ENCODE data around the gene MYBBP1A.
A peak's percentile ranks its signal among the peaks of the same experiment; 100 is the strongest.
"Not testable (repeated sequence)": the region's sequence is repeated elsewhere in the genome, so short reads cannot be mapped to it uniquely, and the experiment has no call there.

The MYBBP1A gene

DNA sequence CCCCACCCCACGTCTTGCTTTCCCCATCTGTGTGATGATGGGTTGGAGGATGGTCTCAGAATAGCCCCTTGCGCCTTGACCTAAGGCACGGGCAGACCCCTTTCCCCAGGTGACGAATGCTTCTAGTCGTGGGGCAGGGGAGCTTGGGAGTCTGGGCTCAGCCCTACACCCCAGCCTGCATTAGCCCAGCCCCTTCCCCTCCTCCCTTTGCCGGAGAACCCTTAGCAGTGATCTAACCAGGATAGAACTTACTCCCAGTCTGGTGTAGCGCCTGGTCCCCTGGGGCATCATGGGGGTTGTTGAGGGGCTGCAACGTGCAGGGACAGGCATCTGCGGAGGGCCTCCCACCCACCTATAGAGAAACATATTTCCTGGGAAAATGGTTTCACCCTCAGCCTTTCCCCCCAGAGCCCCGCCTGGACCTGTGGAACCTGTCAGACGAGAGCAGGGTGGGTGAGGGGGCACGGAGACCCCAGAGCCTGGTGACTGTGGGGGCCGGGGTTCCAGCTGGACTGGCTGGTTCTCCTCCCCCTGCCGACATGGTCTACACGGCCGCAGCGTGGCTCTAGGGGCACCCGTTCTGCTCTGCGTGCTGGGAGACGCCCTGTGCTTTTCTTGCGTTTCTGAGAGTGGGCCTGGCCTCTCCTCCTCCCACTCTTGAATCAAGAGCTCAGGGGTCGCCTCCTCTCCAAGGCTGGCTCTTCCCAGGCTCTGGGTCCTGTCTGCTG lies 33.9 kb upstream of the MYBBP1A start:
- DNase-seq (ENCODE audit: low read depth, low spot score): no peak
- no peak overlapping the region for H3K27ac ChIP-seq

DNA sequence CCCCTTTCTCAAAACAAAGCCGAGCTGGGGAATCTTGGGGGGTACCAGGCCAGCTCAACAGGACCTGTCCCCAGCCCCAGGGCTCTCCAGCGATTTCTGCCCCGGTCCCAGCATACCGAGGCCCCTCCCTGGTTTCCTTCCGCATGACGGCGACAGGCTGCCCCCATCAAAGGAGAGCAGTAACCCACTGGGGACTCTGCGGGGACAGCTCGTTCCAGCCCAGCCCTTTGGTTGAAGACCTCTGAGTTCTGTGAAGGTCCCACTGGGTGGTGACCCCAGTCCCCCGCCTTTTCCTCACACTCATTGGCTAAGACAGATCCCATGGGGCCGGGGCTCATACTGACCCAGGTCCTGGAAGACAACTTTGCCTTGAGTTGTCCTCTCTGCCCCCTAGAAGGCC lies 33.2 kb upstream of the MYBBP1A start:
- H3K27ac ChIP-seq: no peak overlapping the region

DNA sequence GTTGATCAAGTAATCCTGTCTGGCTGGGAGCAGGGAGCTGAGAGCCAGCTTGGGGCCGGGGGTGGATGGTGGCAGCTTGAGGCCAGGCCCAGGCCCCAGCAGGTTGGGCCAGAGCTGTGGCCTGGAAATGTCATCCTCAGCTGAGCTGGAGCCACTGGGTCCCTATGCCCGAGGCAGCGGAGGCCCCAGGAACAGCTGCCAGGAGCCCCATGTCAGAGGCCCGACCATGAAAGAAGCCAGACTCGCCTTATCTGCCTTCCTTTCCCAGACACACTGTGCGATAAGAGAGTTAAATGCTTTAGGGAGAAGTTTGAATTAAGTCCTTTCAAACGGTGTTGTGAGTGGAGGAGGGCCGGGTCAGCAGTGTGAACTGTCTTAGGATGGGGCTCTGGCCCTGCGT lies 32.6 kb upstream of the MYBBP1A start:
- no peak for DNase-seq (ENCODE audit: low read depth, low spot score)
- no peak overlapping the region for H3K27ac ChIP-seq

More for the DNA sequence above, 33.2 kb upstream of the MYBBP1A start:
- no peak for DNase-seq (ENCODE audit: low read depth, low spot score)

DNA sequence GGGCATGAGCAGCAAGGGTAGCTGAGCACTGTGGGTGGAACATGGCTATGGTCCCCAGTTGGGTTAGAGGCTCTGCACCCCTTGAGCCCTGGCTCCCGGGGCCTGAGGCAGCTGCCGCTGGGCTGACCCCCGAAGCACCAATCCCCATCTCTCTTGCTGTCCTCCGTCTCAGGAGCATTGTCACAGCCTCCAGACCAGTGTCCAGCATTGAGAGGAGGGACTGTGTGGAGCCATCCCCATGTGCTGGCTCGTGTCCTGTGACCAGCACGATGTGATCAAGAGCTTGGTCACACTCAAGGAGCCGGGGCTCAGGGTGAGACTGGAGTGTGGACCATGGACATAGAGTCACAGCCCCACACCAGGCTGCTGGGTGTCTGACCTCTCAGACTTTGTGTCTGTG lies 32.0 kb upstream of the MYBBP1A start:
- DNase-seq (ENCODE audit: low read depth, low spot score): no peak
- H3K27ac ChIP-seq: no peak overlapping the region

DNA sequence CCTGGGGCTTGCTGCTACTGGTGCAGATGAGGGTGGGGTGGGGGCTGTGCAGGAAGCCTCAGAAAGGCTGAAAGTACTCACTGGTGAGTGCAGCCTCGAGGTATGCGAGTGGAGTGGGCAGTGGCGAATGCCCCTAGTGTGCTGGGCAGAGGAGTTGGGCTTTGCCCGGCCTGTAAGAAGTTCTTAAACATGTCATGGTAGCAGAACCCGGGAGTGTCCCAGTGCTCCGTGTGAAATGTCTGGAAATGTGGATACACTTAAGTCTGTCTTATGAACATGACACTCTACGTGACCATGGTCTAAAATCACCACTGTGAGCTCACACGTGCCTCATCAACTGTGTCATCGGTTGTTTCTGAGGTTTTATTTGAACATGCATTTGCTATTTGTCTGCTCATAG lies 30.9 kb upstream of the MYBBP1A start:
- H3K27ac ChIP-seq: no peak overlapping the region
- no peak for DNase-seq (ENCODE audit: low read depth, low spot score)

DNA sequence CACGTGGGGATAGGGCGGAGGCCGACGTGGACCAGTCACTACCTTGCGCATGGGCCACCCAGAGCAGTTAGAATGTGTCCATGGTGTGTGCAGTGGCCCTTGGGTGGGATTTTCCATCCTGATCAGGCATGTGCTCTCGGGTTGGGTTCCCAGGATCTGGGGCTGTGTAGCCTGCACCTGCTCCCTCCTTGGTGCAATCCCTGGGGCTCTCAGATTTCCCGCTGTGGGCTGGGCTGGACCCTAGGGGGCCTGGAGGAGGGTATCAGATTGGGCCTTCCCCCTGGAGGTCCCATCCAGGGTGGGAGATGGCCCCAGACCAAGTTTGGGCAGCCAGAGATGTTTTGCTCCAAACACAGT lies 30.4 kb upstream of the MYBBP1A start:
- no peak overlapping the region for H3K27ac ChIP-seq
- DNase-seq (ENCODE audit: low read depth, low spot score): no peak

DNA sequence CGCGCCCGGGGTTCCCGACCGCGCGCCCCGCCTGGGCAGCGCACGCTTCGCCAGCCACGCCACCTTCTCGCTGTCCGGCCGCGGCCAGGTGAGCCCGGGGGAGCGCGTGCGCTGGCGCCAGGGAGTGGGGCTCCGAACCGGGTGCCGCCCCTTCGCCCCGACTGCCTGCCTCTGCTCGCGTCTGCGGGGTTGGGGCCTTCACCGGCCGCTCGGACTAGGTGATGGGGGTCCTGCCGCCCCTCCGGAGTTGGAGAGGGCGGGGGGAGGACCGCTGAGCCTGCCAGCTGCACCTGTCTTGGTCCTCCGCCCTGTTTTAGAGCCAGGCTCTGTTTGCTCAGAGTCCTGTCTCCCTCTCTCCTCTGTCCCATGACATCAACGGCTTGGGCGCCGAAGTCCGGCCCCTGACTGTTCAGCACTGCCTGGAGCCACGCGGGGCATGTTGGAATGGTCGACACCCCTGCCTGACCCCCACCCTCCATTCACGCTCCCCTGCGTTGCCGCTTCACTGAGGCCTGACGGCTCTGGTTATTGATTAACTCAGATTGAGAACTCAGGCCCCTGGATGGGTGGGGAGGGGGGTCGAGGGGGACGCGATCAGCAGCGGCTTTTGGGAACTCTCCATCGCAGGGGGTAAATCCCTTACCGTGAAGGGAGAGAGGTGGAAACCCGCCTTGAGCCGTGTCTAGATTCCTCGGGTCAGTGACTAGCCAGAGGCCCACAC lies 29.9 kb upstream of the MYBBP1A start:
- no peak overlapping the region for H3K27ac ChIP-seq
- DNase-seq (ENCODE audit: low read depth, low spot score): no peak

DNA sequence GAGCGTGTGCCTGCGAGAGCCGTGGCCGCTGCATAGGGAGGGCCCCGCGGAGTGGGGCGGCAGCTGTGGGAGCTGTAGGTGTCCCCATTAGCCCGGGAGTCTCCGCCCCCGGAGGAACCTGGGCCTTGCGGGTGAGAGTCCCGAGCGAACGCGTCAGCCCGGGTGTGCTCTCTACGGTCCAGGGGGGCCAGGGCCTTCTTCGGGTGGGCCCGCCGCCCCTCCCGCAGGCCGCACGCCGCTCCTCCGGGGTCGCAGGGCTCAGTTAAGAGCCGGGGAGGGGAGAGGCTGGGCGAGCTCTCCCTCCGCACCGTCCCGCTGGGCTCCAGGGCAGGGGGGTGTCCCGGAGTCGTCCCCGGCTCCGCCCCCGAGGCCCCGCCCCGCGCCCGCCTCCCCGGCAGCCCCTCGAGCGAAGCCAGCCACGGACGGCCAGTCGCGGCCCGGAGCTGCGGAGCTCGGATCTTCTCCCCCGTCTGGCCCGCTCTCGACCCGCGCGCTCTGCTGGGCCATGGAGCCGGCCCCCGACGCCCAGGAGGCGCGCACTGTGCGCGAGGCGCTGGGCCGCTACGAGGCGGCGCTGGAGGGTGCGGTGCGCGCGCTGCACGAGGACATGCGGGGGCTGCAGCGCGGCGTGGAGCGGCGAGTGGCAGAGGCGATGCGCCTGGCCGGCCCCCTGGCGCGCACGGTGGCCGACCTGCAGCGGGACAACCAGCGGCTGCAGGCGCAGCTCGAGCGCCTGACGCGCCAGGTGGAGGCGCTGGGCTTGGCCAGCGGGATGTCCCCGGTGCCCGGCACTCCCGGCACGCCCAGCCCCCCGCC lies 29.1 kb upstream of the MYBBP1A start, which contains the start of gene SMTNL2:
Gene SMTNL2 (plus strand): TSS at position 429 of the 816 bp plus-strand sequence. CDS start 77 bp downstream, at position 506.
- no peak within 1 kb of the TSS for H3K27ac ChIP-seq
- DNase-seq (ENCODE audit: low read depth, low spot score): no peak

DNA sequence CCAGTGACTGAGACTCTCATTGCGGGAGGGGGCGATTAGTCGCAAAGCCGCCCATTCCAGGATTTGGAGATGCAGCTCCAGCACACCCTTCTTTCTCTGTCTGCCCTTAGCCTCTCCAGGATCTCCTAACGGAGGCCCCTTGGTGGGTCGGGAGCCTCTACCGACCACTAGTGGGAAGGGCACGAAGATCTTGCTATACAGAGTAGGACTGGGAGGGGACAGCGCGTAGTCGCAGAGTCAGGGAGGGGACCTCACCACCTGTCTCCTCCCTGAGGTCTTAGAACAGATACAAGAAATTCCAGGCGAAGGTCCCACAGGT lies 28.6 kb upstream of the MYBBP1A start:
- DNase-seq (ENCODE audit: low read depth, low spot score): no peak

DNA sequence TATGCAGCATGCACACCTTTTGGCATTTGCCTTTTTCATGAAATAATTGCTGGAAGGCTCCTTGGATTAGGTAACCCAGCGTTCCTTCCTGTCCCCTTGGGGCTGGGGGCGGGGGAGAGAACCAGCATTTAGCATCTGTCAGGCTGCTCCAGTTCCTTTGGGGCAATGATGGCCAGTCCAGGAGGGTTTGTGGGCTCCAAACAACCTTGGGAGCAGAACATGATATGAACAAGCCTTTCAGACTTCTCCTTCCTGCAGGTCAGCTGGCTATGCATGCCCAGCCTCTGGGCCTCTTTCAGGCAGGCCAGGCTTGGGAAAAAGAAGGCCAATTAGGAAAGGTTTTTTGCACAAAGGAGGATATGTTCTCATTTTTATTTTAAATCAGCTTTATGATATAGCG lies 28.0 kb upstream of the MYBBP1A start:
- H3K27ac ChIP-seq: no peak overlapping the region
- no peak for DNase-seq (ENCODE audit: low read depth, low spot score)

More for the DNA sequence above, 28.6 kb upstream of the MYBBP1A start:
- H3K27ac ChIP-seq: no peak overlapping the region

DNA sequence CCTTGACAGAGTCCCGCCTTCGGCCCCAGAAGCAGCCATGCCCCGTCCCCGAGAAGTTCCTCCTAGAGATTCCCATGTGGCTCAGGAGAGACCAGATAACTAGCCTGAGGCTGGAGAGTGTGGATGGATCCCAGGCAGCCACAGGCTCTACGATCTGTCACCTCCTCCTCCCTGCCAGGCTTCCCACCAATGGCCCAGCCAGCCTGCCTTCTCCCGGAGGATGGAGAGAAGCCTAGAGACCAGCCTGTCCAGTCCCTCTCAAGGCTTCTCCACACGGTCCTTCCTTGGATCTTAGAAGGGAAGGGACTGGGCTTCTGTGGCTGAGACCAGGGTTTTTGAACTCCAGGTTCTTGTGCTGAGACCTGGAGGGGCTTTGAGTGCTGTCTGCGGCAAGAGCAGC lies 27.5 kb upstream of the MYBBP1A start:
- no peak for DNase-seq (ENCODE audit: low read depth, low spot score)
- H3K27ac ChIP-seq: no peak overlapping the region

DNA sequence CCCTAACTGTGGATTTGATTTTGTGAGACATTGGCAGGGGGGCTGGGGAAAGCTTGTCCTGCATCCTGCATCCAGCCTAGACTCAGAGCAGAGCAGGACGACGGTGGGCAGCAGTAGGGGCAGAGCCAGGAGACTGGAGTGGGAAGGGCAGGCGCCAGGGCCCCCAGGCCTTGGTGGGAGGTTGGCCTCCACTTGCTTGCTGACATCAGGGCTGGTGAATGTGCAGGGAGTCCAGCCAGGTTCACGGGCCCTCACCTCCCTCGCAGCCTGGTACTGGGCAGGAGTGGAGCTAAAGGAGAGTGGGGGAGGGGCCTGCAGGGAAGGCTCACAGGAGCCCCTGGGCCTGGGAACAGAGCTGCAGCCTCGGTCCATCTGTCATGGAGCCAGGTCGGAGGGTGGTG lies 26.9 kb upstream of the MYBBP1A start:
- no peak overlapping the region for H3K27ac ChIP-seq
- no peak for DNase-seq (ENCODE audit: low read depth, low spot score)

DNA sequence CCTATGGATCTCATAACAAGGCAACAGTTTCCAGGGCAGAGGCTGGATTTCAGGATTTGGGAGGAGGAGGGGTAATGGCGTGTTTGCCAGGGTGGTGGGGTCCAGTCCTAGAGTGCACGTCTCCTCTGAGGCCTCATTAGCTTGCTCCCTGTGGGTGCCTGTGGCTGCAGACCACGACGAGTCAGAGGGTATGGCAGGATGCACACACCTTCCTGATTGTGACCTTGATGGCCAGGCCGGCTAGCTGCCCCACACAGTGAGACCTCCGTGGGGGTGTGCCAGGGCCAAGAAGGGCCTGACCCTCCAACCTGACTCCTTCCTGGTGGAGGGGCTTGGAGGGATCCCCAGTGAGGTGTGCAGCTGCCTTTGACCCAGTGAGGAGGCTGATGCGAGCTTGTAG lies 25.1 kb upstream of the MYBBP1A start:
- no peak for DNase-seq (ENCODE audit: low read depth, low spot score)
- no peak overlapping the region for H3K27ac ChIP-seq

DNA sequence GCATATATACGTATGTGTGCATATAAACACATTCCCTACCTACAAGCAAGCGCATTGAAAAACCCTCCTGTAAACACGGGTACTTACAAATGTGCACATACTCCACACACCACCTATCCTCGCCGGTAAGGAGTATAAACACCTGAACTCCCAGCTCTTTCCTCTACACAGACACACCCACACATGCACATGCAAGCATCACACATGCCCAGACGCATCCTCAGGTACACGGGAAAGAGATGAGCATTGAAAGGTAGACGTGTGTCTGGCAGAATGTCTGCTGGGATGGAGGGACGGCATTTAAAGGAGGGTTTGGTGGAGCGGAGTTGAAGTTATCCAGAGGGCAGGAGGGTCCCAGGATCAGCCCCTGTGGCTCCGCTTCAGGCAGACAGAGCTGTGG lies 24.5 kb upstream of the MYBBP1A start:
- peak; percentile 22 for DNase-seq (ENCODE audit: low read depth, low spot score)
- H3K27ac ChIP-seq: no peak overlapping the region

DNA sequence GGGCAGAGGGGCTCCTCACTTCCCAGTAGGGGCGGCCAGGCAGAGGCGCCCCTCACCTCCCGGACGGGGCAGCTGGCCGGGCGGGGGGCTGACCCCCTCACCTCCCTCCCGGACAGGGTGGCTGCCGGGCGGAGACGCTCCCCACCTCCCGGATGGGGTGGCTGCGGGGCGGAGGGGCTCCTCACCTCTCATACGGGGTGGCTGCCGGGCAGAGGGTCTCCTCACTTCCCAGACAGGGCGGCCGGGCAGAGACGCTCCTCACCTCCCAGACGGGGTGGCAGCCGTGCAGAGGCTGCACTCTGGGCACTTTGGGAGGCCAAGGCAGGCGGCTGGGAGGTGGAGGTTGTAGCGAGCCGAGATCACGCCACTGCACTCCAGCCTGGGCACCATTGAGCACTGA lies 23.2 kb upstream of the MYBBP1A start:
- H3K27ac ChIP-seq; DNase-seq (ENCODE audit: low read depth, low spot score): not testable (repeated sequence)

DNA sequence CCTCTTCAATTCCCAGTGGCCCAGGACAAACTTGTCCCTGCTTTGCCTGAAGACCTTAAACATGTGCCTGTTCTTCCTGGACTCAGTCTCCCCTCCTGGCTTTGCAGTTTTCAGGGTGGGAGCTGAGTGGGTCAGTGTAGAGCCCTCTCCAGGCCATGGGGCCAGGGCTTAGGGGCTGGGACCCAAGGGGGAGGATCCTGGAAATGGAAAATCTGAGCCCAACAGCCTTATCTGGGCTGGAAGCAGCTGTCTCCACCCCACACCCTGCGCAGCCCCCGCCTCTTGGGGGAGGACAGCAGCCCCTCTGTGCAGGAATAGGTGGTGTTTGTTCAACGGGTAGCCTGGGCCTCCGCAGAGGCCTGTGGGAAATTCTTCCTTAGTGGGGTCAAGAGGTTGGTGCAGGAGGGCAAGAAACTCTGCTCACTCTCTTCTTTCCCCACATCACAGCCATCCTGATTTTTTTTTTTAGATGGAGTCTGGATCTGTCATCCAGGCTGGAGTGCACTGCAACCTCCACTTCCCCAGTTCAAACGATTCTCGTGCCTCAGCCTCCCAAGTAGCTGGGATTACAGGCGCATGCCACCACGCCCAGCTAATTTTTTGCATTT lies 22.3 kb upstream of the MYBBP1A start:
- no peak overlapping the region for H3K27ac ChIP-seq
- no peak for DNase-seq (ENCODE audit: low read depth, low spot score)

DNA sequence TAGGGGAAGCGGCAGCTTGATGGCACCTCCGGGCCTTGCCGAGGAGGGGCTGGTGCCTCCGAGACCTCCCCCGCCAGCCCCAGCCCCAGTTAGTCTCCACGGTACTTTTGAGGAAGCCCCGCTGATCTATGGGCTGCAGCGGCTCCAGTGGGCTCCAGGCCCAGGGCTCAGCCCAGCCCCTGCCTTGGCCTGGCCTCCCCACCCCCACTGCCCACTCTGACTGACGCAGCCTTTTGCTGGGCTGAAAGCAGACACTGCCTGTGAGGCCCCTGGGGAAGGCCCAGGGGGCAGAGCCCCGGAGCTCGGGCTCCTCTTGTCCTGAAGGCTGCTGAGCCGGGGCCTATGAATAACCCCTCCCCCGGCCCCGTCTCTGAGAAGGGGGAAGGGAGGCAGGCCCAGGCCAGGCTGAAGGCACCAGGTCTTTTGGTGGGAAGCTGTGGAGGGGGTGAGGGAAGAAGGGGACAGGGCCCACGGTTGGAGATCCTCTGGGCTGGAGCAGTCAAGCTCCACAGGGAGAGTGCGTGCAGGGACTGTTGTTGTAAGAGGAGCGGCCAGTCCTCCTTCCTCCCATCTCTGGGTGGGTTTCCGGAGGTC lies 21.6 kb upstream of the MYBBP1A start:
- H3K27ac ChIP-seq: no peak overlapping the region
- DNase-seq (ENCODE audit: low read depth, low spot score): no peak

DNA sequence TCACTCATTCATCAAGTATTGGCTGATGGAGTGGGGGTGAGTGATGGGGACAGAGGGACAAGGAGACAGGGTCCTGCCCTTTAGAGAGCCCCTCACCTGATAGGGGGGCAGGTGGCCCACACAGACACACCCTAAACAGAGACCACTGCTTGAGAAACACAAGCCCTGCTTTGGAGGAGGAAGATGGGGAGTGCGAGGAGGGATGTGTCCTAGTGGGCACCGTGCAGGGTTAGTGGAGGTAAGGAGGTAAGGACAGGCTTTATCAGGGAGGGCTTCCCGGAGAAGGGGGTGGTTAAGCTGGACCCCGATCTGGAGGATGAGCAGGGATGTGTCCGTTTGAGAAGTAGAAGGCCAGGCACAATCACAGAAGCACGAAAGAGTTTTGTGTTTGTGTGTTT lies 21.0 kb upstream of the MYBBP1A start:
- DNase-seq (ENCODE audit: low read depth, low spot score): no peak
- H3K27ac ChIP-seq: no peak overlapping the region

DNA sequence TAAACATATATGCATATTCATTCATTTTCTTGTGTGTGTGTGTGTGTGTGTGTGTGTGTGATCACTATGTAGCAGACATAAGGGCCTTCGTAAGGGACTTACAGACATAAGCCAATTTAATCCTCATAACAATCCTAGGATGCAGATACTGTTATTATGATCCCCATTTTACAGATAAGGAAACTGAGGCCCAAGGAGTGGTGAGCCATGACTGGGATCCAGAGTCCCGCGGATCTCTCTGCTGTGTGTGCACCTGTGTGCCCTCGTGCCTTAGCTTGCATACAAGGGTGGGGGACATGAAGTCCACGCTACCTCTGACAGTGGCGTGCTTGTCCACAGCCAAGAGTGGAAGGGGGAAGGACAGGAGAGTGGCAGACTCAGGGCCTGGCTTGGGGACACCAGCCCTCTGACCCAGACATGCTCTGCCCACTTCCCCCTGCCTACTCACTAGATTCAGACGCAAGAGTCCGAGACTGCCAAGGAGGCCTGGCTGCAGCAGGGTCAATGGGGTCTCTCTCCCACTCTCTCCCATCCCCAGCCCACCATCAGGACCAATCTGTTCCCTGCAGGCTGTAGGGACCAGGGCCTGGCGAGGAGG lies 19.4 kb upstream of the MYBBP1A start:
- no peak overlapping the region for H3K27ac ChIP-seq
- DNase-seq (ENCODE audit: low read depth, low spot score): no peak

DNA sequence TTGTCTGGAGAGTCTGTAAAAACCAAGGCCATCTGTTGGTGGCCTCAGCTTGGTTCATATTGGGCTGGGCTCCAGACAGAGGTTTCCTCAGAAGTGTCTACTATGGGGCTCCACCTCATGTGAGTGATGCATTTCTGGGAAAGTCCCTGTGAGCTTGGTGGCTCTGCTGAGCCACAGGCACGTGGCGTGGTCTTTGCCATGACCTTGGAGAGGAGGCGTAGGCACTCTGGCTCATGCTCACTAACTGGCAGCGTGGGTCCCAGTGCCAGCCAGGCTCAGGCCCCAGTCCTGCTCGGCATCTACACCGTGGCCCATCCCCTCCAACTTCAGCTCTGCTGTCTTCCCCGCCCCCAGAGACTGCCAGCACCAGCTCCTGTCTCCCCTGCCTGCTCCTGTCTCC lies 18.5 kb upstream of the MYBBP1A start:
- no peak for DNase-seq (ENCODE audit: low read depth, low spot score)

More for the DNA sequence above, 18.5 kb upstream of the MYBBP1A start:
- H3K27ac ChIP-seq: no peak overlapping the region

All from epithelial cell of prostate (primary cell).